ENCODE data around the gene WFS1.

DNA sequence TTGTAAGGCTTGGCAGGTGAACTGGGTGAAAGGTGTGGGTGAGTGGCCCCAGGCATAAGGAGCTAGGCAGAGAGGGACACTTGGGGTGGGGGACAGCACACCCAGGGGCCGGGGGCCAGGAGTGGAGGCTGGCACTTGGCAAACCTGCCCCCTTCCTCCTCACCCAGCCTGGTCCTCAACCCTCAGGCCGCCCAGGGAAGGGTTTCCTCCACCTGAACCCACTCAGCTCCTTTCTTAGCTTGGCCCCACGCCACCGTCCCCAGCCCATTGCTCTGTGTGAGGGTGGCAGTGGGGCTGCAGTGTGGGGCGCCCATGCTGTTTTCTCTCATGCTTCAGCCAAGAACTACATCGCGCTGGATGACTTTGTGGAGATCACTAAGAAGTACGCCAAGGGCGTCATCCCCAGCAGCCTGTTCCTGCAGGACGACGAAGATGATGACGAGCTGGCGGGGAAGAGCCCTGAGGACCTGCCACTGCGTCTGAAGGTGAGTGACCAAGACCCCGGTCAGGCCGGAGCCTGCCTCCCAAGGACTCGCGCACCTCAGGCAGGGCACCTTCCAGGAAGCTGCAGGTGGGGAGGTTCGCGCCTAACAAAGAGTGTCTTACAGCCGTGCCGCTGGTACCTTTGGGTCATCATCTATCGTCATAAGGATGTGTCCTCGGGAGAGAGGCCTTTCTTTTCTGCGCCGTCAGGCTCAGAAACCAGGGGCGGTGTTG lies 25.2 kb downstream of the WFS1 start:
- TF ChIP-seq POLR2A (IDR thresholded peaks at IDR 0.05): no peak
- no peak for TF ChIP-seq CTCF (IDR thresholded peaks at IDR 0.05)

All from right lobe of liver (tissue), 4 donors.